Measurements from ENCODE around the gene GIPC2.

DNA sequence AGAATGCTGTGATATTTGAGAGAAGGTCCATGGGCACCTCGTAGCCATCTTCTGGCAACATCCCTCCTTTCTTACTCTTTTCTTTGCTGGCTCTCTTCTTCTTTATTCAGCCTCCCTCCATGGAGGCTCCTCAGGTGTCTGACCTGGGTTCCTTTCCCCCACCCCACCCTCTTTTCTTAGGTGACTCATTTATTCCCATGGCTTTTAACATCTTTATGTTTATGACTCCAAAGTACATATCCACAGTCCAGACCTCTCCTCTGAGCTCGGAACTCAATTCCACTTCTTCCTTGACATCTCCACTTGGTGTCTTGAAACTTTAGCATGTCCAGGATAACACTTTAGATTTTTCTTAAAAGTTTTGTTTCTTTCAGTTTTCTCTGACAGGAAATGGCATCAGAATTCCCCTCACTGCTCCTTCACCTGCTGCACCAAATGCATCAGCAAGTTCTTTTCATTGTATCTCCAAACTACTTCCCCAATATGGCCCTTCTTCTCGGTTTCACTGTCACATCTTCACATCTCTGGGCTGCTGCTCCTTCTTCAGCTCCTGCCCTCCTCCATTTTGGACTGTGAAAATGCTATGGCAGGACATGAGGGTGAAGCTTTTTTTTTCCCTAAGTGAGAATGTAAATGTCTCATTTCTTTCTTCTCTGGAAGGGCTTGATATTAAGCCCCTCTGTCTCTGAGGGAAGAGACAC, 95.9 kb downstream of the GIPC2 start:
- TF ChIP-seq EZH2 (IDR thresholded peaks at IDR 0.05; ENCODE audit: borderline replicate concordance, insufficient read depth, low read depth, low read length, poor library complexity, severe bottlenecking) = no peak
- TF ChIP-seq, protein P1, sequence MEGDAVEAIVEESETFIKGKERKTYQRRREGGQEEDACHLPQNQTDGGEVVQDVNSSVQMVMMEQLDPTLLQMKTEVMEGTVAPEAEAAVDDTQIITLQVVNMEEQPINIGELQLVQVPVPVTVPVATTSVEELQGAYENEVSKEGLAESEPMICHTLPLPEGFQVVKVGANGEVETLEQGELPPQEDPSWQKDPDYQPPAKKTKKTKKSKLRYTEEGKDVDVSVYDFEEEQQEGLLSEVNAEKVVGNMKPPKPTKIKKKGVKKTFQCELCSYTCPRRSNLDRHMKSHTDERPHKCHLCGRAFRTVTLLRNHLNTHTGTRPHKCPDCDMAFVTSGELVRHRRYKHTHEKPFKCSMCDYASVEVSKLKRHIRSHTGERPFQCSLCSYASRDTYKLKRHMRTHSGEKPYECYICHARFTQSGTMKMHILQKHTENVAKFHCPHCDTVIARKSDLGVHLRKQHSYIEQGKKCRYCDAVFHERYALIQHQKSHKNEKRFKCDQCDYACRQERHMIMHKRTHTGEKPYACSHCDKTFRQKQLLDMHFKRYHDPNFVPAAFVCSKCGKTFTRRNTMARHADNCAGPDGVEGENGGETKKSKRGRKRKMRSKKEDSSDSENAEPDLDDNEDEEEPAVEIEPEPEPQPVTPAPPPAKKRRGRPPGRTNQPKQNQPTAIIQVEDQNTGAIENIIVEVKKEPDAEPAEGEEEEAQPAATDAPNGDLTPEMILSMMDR (IDR thresholded peaks at IDR 0.05) = no peak

Measured in B cell (primary cell).